Neural cell (in vitro differentiated cells): ENCODE measurements around the gene PPP1CA.

ENCODE experiments used
- CTCF ChIP-seq: fragments of 450-650 bp; IDR thresholded peaks from 2 replicates; pipeline ENCODE4 v1.5.1; 2014; ENCODE audit warnings: antibody characterized with exemption, mild to moderate bottlenecking, moderate library complexity; ENCODE audit not compliant: poor library complexity, severe bottlenecking
- EP300 ChIP-seq: fragments of 450-650 bp; conservative IDR thresholded peaks from 2 replicates; pipeline ENCODE4 v1.6.1; 2014; ENCODE audit warnings: antibody characterized with exemption, mild to moderate bottlenecking, moderate library complexity; ENCODE audit not compliant: poor library complexity, severe bottlenecking
- EZH2 ChIP-seq: fragments of 200-600, 300-800 bp; shearing (Covaris generic), sonication (generic); IDR thresholded peaks from 2 replicates; pipeline ENCODE4 v1.6.1; 2014; ENCODE audit warnings: antibody characterized with exemption, low read length, borderline replicate concordance, mild to moderate bottlenecking; ENCODE audit not compliant: insufficient read depth, poor library complexity, severe bottlenecking
- POLR2AphosphoS5 ChIP-seq: IDR thresholded peaks from 2 replicates; pipeline ENCODE4 v1.6.1; 2012
- RAD21 ChIP-seq: fragments of 450-650 bp; conservative IDR thresholded peaks from 2 replicates; pipeline ENCODE4 v1.6.1; 2014; ENCODE audit warnings: antibody characterized with exemption, mild to moderate bottlenecking, moderate library complexity
- SMC3 ChIP-seq: fragments of 450-650 bp; conservative IDR thresholded peaks from 2 replicates; pipeline ENCODE4 v1.6.1; 2014; ENCODE audit warnings: antibody characterized with exemption, mild to moderate bottlenecking, moderate library complexity; ENCODE audit not compliant: poor library complexity

- TF ChIP-seq POLR2AphosphoS5 (no peak), CTCF (no peak), RAD21 (no peak), EZH2 (no peak), EP300 (no peak), SMC3 (no peak)
Measured at GRCh38 chr11:67433536-67434394, 32.1 kb upstream of the PPP1CA start.
